ENCODE data around the gene TRRAP.

The TRRAP gene

DNA sequence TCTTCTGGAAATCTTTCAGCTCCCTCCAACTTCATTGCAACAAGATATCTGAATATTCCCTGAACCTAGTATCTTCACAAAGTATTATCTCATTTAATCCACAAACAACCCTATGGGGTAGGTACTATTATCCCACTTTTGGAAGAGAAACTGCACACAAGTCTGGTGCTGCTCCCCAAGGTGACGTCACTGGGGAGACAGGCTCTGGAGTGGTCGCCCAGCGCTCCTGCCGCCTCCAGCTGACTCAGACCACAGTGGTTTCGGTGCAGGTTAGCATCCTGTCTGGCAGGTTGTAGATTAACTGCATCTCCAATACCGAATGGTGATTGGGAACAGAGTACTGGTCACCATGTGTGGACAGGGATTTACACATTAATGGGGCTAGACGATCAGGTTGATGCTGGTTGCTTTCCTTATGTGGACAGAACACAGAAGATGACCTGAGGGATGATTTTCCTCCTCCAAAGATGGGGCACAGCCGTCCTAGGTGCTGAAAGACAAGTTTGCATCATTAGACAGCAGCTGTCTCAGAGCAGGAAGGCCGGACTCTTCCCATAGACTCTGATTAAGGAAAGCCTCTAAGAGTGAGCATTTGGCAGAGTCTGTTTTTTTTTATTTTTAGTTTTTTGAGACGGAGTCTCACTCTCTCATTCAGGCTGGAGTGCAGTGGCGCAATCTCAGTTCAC lies 128.6 kb downstream of the TRRAP start:
- DNase-seq (ENCODE audit: low read depth), result no peak

DNA sequence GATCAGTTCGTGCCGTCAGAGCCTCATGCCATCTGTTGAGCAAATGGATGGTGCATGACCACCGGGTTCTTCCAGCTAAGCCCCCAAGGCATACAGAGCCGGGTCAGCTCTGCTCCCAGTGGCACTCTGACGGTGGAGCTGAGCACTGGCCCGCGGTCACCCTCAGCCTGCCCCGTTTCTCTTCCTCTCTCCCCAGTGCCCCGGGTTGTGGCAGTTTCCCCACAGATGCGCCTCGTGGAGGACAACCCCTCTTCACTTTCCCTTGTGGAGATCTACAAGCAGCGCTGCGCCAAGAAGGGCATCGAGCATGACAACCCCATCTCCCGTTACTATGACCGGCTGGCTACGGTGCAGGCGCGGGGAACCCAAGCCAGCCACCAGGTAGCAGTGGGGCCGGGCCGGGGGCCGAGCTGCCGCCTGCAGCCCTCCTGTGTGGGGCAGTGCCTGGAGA lies 129.9 kb downstream of the TRRAP start:
- DNase-seq (ENCODE audit: low read depth), result no peak

DNA sequence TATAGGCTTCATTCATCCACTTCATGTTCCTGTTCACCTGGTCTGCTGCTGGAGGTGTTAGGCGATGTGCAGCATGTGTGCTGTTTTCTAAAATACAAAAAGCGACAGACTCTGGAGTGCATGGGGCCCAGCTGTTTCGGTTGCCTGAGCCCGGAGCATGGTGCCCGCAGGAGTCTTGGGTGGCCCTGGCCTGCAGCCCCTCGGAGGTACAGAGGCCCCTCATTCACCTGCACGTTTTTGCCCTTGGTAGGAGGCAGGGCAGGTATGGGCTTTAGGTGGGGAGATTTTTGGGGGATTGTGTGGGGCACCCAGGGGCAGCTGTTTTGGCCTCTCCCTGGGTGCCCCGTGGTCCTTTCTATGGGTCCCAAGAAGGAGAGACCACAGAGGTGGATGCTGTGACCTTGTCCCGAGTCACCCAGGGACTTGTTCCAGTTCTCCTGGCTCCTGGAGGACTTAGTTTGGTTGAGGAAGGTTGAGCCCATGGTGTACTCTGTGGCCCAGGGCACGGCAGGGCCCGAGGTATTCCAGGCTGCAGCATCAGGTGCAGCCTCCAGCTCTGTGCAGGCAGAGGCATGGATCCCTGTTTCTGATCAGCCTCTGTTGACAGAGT lies 130.7 kb downstream of the TRRAP start:
- DNase-seq (ENCODE audit: low read depth), result no peak

GRCh38 chr7:99010281-99010680 lies 131.9 kb downstream of the TRRAP start:
- no peak for DNase-seq (ENCODE audit: low read depth)

- no peak for DNase-seq (ENCODE audit: low read depth)
These were observed 133.0 kb downstream of the TRRAP start for GRCh38 chr7:99011341-99011705.

DNA sequence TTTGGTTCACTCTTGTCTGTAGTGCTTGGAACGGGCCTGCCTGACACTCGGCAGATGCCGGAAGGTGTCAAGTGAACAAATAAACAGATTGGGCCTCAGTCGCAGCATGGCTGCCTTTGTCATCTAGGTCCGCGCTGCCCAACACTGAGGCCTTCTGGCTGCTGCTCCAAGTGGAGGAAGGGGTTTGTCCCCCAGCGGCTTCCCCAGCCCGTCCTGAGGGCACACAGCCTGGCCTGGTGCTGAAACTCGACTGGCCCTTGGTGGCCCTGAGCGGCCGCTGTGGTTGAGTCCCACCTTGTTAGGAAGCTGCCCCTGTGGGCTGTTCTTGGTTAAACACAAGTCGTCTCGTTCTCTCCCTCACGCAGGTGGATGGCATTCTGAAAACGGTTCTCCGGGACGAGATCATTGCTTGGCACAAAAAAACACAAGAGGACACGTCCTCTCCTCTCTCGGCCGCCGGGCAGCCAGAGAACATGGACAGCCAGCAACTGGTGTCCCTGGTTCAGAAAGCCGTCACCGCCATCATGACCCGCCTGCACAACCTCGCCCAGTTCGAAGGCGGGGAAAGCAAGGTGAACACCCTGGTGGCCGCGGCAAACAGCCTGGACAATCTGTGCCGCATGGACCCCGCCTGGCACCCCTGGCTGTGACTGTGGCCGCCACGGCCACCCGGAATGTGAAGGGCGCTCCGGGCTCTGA lies 133.5 kb downstream of the TRRAP start:
- DNase-seq (ENCODE audit: low read depth), result no peak

DNA sequence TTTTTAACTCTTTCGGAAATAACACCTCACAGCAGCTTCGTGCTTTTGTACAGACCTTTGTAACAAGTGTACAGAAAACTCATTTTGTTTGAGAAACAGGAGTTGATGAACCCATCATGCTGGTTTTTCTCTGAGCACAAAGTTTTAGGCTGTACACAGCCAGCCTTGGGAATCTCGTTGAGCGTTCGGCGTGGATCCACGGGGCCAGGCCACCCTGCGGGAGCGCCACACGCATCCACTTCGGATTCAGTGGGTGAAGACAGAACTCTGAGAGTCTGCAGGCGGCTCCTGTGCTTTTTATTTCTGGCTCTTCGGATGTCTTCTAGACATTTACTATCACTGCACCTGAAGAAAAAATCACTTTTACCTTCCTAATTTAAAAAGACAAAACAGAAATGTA lies 134.4 kb downstream of the TRRAP start:
- DNase-seq (ENCODE audit: low read depth), result no peak

GRCh38 chr7:99013266-99014112 lies 135.2 kb downstream of the TRRAP start:
- no peak for DNase-seq (ENCODE audit: low read depth)

DNA sequence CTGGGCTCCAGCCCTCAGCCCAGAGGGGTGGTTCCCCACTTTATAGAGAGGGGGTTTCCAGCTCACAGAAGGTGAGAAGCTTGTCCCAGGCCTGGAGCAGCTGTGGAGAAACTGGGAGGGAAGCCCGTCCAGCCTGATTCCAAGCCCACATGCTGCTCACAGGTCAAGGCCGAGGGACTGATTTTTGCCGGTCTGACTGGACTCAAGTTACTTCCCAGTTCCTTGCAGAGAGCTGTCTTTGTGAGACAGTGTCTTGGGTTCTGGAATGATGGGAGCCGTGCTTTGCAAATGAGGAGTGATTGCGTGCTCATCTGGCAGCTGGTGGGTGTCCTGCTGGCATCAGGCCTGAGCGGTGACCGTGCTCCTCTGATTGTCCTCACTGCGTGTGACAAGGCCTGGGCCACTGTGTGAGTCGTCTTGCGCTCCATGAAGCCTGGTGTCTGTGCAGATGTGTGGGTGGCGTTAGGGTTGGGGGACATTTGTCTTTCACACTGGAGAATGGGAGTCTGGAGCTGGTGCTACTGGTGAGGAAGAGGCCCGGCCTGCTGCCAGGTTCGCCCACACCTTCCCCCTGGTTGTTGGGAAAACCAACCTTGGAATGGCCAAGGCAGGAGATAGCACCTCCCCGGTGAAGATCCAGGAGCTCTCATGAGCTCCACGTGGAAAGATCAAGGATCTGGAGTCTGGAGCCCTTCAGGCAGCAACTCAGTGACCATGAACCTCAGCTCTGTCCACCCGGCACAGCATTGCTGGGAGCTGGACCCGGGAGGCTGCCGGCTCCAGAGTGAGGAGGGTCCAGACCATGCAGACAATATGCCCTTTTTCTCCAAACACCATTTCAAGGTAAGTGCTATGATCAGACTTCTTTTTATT lies 136.0 kb downstream of the TRRAP start:
- DNase-seq (ENCODE audit: low read depth), result no peak

DNA sequence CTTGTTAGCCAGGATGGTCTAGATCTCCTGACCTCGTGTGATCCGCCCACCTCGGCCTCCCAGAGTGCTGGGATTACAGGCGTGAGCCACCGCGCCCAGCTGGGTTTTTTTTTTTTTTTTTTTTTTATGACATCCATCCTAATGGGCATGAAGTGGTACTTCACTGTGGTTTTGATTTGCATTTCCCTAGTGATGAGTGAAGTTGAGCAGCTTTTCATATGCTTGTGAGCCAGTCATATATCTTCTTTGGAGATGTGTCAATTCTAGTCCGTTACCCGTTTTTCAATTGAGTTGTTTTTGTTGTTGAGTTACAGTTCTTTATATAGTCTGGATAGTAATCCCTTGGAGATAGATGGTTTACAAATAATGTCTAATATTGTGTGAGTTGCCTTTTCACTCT lies 137.9 kb downstream of the TRRAP start:
- no peak for DNase-seq (ENCODE audit: low read depth)

DNA sequence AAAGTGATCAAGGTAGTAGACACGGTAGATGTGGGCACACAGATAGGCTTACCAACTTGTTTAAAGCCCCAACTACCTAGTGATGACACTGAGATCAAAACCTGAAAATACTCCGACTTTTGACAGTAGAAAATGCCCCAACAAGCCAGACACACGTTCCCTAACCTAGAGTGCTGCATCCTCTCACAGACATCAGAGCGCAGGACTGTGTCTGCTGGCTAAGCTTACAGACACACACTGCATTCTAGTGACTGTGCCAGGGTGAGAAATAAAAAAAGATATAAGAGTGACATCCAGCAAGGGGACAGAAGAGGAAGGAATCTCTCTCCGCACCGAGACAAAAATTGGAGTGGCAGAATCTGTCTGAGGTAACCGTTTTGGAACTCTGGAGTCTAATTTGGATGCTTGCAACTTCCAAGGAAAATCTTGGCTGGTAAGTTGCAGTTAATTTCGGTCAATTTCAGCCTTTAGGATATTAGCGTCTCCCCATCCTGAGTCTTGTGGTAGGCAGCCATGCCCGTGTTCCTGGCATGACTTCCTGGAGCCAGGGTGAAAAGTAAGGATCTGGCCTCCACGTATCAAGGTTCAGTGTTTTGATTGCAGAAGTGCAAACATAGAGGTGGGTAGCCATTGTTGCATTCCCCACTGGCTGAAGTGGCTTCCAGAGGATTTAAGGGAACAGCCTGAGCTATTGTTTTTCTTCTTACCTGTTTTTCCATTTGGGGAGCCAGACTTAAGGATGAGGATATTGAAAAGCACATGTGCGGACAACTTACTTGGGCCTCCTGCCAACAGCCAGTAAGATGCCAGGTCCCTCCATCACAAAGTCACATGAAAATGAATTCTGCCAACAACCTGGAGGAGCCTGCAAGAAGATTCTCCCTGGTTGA lies 141.4 kb downstream of the TRRAP start:
- DNase-seq (ENCODE audit: low read depth), result no peak

DNA sequence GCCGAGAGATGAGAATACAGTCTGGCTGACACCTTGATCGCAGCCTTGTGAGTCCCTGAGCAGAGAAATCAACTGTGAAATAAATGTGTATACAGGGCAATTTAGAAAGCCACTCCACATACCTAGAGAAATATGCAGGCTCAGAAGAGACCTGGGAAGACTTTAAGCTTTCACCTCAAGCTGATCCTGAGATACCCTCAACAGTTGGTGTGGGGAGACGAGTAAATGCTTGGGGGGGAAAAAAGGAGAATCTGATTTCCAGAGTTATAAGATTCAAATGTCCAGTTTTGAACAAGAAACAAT lies 142.0 kb downstream of the TRRAP start:
- DNase-seq (ENCODE audit: low read depth), result no peak

- no peak for DNase-seq (ENCODE audit: low read depth)
These were observed 143.7 kb downstream of the TRRAP start for GRCh38 chr7:99021941-99022560.

DNA sequence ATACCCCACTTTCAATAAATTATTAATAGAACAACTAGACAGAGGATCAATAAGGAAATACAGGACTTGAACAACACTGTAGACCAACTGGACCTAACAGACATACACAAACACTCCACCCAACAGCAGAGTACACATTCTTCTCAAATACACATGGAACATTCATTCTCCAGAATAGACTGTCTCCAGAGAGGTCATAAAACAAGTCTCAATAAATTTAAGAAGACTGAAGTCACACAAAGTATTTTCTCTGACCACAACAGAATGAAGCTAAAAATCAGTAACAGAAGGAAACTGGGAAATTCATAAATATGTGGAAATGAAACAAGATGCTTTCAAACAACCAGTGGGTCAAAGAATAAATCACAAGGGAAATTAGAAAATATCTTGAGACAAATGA lies 145.7 kb downstream of the TRRAP start:
- DNase-seq (ENCODE audit: low read depth), result no peak

DNA sequence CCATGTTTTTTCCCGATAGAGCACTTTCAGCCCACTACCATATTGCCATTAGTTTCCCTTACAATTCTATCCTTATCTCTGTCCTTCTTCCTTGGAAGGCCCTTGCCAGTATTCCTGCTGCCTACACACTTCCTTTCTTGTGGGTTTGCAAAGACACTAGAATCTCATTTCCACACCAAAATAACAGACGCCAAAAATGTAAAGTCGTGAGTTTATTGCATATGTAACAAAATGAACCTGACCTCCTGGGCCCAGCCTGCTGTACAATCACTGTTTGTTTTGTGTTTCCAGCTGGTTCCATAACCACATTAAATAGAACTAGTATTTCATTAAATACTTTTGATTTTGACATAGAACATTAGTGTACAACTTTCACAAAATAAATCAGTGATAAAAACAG lies 148.9 kb downstream of the TRRAP start:
- no peak for DNase-seq (ENCODE audit: low read depth)

DNA sequence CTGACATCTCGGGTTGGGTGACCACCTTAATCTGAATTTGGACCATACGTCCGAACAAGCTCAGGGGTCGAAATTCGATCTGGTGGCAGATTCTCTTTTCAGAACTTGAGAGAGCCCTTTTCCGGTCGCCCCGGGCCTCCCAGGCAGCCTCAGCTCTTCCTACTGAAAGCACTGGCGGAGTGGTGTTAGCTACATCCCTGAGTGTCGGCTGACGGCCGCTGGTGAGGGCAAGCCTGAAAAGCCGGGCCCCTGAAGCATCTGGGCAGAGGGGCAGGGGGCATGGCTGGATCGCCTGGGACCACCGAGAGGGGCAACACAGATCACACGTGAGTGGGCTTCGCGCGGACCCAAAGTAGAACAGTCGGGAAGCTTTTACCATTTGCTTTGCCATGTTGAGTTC lies 149.5 kb downstream of the TRRAP start:
- no peak for DNase-seq (ENCODE audit: low read depth)

GRCh38 chr7:99028261-99028973 lies 150.1 kb downstream of the TRRAP start:
- DNase-seq (ENCODE audit: low read depth), result no peak

DNA sequence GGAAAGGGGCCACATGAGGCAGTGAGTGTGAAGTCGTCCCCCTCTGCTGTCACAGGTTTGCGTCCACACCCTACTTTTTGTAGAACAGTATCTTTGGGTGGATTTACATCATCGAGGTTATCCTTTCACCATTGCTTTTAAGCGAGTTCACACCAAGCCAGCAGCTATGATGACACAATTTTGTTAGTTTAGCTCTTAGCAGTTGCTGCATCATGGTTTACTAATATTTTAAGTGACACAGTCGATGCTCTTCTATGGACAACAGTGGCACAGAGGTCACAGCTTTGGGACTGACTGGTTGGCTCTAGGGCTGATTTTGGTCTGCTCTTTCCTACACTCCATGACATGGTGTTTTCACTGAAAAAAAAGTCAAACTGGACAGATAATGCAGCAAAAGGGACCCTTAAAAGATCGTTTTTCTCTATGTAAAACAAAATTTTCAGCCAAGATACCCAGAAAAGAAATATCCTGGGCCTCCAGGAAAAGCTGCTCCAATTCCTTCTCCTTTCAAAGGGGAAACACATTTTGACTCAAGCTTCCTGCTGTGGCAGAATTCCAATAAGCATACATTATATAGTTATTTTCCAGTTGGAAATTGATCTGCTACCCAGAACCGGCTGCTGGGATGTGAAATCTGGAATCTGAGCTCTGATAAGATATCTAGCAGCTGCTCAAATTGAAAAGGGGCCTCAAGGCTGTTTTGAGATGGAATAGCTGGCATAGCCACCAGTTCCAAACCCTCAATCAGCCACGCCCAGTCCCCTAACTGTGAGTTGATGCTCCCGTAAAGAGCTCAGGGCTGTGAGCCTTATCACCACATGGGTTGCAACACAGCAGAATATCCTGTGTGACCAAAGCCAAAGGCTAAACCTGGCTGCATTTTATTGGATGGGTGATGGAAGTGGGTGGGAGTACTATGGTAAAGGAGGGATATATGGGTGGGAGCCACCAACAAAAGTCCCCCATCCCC lies 151.4 kb downstream of the TRRAP start:
- no peak for DNase-seq (ENCODE audit: low read depth)
